ENCODE results near the gene CHD5. TPM values are rescaled to one million over a fixed set of nuclear protein-coding genes. Genes with fewer than 3 reads are reported as not detected.

Gene CHD5
- total and polyA plus RNA-seq, 12 donors = 0.01 to 0.78 (median 0.17) TPM

- ATAC-seq = no peak
- Histone ChIP-seq H3K27me3 (no peaks in the 10 kb centered on the region), H3K36me3 (peaks cover 0 to 49% (median 36%) of the 10 kb centered on the region in 9 donors), H3K4me3 (peak overlapping the region in 9 of 10 donors; percentile 72 to 100 (median 89)), H3K9me3 (no peaks in the 10 kb centered on the region), H3K27ac (peak overlapping the region in 1 of 10 donors; percentile 92), H3K4me1 (peaks cover 0 to 33% (median 29%) of the 10 kb centered on the region in 9 donors)
- WGBS, 2 donors = 66% methylated on average over 6 of the region's 6 CpGs
- no peak for TF ChIP-seq CTCF (IDR thresholded peaks at IDR 0.05)
- intact Hi-C loops (cut with DNase I) = loop anchor here in 4 of 10 donors (5.0 to 10.0 kb wide), 2 partner anchors 39 to 143 kb away; partner anchors contain the start of gene ICMT (in 4 of the 4)
- no peak for DNase-seq
These were observed 17.8 kb upstream of the CHD5 start for GRCh38 chr1:6197746-6198427.

DNA sequence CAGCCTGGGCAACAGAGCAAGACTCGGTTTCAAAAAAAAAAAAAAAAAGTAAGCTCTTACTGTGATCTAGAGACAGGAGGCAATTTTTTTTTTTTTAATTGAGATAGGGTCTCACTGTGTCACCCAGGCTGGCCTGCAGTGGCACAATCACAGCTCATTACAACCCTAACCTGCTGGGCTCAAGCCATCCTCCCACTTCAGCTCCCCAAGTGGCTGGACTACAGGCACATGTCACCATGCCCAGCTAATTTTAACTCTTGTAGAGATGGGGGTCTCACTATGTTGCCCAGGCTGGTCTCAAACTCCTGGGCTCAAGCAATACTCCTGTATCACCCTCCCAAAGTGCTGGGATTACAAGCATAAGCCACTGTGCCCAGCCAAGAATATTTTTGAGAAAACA is 11.8 kb upstream of the CHD5 start:
- no peak for DNase-seq
- no peak overlapping the region for H3K27ac ChIP-seq
- intact Hi-C loops (cut with DNase I) = loop anchor here in 1 of 10 donors (10.0 kb wide), 1 partner anchor 137 kb away; no protein-coding TSS in a partner anchor
- 92 to 100% methylated on average over 1 of the region's 1 CpG for WGBS, 2 donors
- H3K4me3 ChIP-seq = no peak overlapping the region
- no peaks in the 10 kb centered on the region for H3K27me3 ChIP-seq
- peaks cover 0 to 100% (median 69%) of the 10 kb centered on the region in 9 donors for H3K36me3 ChIP-seq
- H3K4me1 ChIP-seq = peaks cover 0 to 6% (median 3%) of the 10 kb centered on the region in 9 donors
- TF ChIP-seq CTCF (IDR thresholded peaks at IDR 0.05) = no peak
- no peak for ATAC-seq
- no peaks in the 10 kb centered on the region for H3K9me3 ChIP-seq

- no peak for DNase-seq
- intact Hi-C loops (cut with DNase I) = loop anchor here in 7 of 10 donors (10.0 kb wide), 2 partner anchors 56 to 134 kb away; partner anchors contain the start of gene HES3 (in 1 of the 7)
- ATAC-seq = no peak
- Histone ChIP-seq H3K9me3 (no peaks in the 10 kb centered on the region), H3K27ac (no peak overlapping the region), H3K4me1 (peaks cover 0 to 6% (median 0%) of the 10 kb centered on the region in 9 donors), H3K4me3 (no peak overlapping the region), H3K27me3 (no peaks in the 10 kb centered on the region), H3K36me3 (peaks cover 0 to 90% (median 57%) of the 10 kb centered on the region in 9 donors)
- no peak for TF ChIP-seq CTCF (IDR thresholded peaks at IDR 0.05)
- 90 to 95% methylated on average over 8 of the region's 8 CpGs for WGBS, 2 donors
These were observed 8.3 kb upstream of the CHD5 start for GRCh38 chr1:6188466-6188865.

DNA sequence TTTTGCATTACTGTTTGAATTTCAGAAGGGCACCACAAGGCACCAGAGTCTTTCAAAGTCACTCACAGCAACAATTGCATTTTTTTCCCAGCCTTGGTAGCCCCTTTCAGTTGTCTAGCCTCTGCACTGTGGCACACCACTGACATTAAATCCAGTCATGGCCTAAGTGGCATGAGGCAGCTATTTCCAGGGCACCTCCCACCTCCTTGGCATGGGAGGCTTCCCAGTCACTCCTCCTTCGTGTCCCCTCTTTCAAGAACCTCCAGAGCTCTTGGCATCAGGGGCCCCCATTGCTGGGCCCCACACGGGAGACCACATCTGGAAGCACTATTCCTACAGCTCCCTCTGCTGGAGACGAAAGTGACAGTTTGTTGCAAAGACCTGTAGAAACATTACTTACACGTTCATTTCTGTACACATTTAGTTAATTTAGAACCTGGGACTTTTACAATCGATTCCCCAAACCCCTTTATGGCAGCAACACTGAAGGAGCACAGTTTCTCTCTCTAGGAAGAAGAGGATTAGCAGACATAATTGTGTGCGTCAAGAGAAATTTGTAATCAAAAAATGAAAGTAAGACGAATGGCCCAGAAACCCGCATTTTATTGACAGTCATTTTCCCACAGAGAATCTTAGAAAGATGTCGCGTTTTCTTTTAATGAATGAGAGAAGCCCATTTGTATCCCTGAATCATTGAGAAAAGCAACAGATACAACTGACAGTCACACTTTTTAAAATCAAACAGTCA is 5.7 kb upstream of the CHD5 start:
- DNase-seq (no peak), ATAC-seq (peak in 1 of 8 donors; percentile 29)
- 71% methylated on average over 10 of the region's 10 CpGs for WGBS, 2 donors
- Histone ChIP-seq H3K27me3 (peaks cover 0 to 13% (median 2%) of the 10 kb centered on the region in 7 donors), H3K36me3 (peaks cover 0 to 64% (median 34%) of the 10 kb centered on the region in 9 donors), H3K4me3 (no peak overlapping the region), H3K4me1 (peaks cover 0 to 17% (median 6%) of the 10 kb centered on the region in 9 donors), H3K9me3 (no peaks in the 10 kb centered on the region), H3K27ac (no peak overlapping the region)
- peak in 7 of 9 donors; percentile 33 to 59 (median 51) for TF ChIP-seq CTCF (IDR thresholded peaks at IDR 0.05)
- intact Hi-C loops (cut with DNase I) = loop anchor here in 7 of 10 donors (10.0 kb wide), 2 partner anchors 59 to 131 kb away; partner anchors contain the start of gene HES3 (in 1 of the 7)
